Activated naive CD8-positive, alpha-beta T cell (primary cell): ENCODE results near the gene MYEOV.

Experiments
- H3K27ac Mint-ChIP-seq: one replicate; pipeline ENCODE4 v1.8.0; 2021; ENCODE audit warnings: mixed read lengths
- H3K27me3 Mint-ChIP-seq: one replicate; pipeline ENCODE4 v1.8.0; 2021; ENCODE audit warnings: mixed read lengths
- H3K36me3 Mint-ChIP-seq: one replicate; pipeline ENCODE4 v1.8.0; 2021; ENCODE audit warnings: mixed read lengths
- H3K4me1 Mint-ChIP-seq: one replicate; pipeline ENCODE4 v1.8.0; 2021; ENCODE audit warnings: low read depth, mixed read lengths
- H3K4me3 Mint-ChIP-seq: one replicate; pipeline ENCODE4 v1.8.0; 2021; ENCODE audit warnings: mild to moderate bottlenecking, mixed read lengths
- H3K9me3 Mint-ChIP-seq: one replicate; pipeline ENCODE4 v1.8.0; 2021; ENCODE audit warnings: low read depth, mixed read lengths

MYEOV gene

DNA sequence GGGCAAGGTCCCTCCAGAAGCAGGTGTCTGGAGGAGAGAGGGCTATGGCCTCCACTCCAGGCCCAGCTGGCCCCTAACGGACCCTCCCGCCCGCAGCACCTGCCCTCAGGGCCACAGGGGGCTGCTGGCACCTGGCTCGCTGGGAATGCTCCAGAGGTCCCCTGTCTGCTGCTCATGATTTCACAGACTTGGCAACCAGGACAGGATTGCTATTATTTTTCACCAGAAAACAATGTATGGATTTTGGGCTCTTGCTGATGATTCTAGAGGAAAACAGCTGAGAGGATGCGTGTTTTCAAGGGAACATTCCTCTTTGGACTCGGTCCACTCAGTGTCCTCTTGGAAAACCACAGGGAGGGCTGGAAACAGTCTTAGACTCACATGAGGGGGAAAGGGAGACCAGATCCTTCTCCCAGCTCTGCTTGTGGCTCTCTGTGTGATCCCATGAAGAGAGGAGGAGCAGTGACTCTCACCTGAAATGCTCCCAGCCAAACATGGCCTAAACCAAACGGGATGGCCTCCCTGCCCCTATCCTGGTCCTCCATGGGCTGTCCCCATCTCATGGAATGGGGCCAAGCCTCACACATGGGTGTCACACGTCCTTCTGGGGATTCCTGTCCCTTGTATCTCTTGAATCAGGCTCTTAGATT lies 15.8 kb downstream of the MYEOV start:
- H3K36me3 Mint-ChIP-seq, result no peaks in the 10 kb centered on the region
- no peaks in the 10 kb centered on the region for H3K9me3 Mint-ChIP-seq
- H3K27me3 Mint-ChIP-seq, result no peaks in the 10 kb centered on the region
- H3K27ac Mint-ChIP-seq, result no peak overlapping the region
- H3K4me3 Mint-ChIP-seq, result no peak overlapping the region
- H3K4me1 Mint-ChIP-seq, result peaks cover 37% of the 10 kb centered on the region

DNA sequence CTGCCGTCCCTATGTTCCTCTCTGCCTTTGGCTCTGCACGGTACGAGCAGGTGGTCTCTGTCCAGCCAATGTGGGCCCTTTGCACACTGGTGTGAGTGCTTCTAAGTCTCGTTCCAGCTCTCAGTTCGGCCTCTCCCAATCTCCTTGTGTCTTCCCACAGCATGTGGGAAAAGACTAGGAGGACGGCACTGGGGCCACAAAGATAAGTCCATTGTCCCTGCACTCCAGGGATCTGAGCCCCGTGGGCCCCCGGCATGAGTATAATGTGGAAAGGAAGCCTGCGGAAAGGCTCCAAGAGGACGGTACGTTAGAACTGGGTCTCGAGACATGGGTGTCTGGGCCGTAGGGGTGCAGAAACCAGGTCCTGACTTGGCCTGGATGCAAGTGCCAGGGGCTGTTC lies 16.4 kb downstream of the MYEOV start:
- Mint-ChIP-seq H3K4me1 (peaks cover 37% of the 10 kb centered on the region), H3K27ac (no peak overlapping the region), H3K9me3 (no peaks in the 10 kb centered on the region), H3K27me3 (no peaks in the 10 kb centered on the region), H3K4me3 (no peak overlapping the region), H3K36me3 (no peaks in the 10 kb centered on the region)

DNA sequence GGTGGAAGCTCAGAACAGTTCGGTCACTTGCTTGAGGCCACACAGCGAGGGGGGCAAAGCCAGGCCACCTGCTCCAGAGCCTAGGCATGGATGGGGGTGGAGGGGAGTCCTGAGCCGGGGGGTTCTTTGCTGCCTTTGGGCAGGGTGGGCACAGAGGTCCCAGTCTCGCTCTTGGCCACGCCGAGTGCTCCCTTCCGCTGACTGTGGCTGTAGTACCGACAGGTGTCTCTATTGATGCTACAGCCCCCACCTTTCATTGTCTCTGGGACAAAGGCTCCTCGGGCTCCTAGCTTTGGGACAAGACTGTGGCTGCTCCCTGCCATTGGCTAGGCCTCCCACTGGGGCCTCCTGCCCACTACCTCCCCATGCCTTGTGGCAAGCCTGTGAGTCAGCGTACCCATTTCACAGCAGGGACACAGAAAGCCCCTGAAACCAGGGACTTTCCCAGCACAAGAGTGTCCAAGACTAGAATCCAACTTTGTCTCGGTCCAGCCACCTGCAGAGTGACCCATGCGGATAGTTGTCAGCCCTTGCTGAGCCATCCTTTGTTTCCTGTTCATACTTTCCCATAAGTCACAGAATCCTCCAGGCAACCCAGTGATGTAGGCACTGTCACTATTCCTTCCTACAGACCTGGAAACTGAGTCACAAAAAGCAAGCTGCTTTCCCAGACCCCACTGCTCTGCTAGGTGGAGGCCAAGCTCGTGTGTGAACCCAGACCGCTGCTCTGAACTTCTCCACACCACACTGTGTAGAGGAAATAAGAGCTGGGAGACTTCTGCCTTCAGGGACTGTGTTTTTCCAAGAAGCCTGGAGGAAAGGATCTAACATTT lies 17.2 kb downstream of the MYEOV start:
- Mint-ChIP-seq H3K9me3 (no peaks in the 10 kb centered on the region), H3K36me3 (no peaks in the 10 kb centered on the region), H3K4me3 (peak overlapping the region; percentile 75), H3K4me1 (peaks cover 37% of the 10 kb centered on the region), H3K27ac (peak overlapping the region; percentile 72), H3K27me3 (no peaks in the 10 kb centered on the region)

DNA sequence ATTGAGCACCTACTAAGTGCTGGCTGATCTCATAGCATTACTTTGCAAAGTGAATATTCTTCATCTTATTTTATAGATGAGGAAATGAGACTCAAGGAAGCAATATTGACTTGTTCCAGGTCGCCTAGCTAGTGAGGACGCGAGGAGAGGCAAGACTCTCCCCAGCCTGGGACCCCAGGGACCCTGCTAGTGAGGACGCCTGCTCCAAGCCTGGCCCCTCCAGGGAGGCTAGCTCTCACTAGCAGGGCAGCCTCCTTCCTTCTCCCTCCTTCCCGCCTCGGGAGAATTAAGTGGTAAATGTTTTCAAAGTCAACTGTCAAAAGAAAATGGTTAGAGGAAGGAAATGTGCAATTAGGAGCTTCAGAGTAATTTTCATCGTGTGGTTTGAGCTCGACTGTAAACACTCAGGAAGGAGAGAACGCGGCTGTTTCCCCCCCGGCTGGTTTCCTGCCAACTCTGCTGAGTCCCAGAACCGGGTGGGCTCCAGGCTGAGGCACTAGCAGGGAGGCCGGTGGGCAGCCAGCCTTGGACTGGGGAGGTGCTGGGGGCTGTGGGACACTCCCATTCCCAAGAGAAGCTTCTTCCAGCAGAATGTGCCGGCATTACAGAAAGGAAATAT lies 17.9 kb downstream of the MYEOV start:
- no peaks in the 10 kb centered on the region for H3K36me3 Mint-ChIP-seq
- no peaks in the 10 kb centered on the region for H3K9me3 Mint-ChIP-seq
- peak overlapping the region; percentile 75 for H3K4me3 Mint-ChIP-seq
- H3K27me3 Mint-ChIP-seq, result no peaks in the 10 kb centered on the region
- peak overlapping the region; percentile 72 for H3K27ac Mint-ChIP-seq
- peaks cover 37% of the 10 kb centered on the region for H3K4me1 Mint-ChIP-seq

DNA sequence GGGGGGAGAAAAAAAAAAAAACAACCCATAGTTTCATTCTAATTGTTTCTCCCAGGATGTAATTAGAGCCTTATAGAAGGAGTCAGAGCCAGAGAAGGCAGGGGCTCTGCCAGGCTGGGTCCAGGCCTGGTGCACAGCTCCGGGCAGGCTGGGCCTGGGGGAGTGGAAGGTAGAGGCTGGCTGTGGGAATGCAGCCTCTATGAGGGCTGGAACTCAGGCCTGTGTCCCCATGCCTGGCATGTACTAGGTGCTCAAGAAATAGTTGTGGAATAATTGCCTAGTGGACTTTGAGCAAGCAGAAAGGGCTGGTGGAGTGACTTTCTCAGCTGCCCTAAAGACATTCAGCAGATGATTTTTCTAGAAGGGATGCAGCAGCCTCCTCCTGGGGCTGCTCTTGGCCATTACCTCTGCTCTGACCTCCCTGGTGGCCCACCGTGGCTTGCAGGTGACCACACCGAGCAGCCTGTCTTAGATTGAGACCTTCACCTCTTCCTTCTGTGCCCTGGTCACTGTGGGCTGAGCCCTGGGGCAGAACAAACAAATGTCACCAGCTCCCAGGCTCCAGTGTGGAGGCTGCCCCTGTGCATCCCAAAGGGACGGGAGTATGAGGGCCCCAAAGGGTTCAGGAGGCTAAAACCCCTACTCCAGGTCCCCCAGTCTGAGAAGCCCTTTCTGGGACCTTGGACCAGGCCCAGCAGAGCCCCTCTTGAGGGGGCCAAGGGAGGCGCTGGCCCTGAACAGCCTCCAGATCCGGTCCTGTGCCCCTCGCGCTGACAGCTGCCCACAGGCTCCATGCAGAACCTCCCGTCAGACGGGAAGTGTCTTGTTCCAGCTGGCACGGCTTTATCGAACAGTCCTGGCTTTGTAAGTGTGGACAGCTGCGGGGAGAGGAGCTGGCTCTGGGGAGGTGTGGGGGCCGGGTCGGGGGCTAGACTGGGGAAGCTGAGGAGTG lies 18.8 kb downstream of the MYEOV start:
- Mint-ChIP-seq H3K4me3 (no peak overlapping the region), H3K9me3 (no peaks in the 10 kb centered on the region), H3K27me3 (no peaks in the 10 kb centered on the region), H3K36me3 (no peaks in the 10 kb centered on the region), H3K4me1 (peaks cover 44% of the 10 kb centered on the region), H3K27ac (no peak overlapping the region)

DNA sequence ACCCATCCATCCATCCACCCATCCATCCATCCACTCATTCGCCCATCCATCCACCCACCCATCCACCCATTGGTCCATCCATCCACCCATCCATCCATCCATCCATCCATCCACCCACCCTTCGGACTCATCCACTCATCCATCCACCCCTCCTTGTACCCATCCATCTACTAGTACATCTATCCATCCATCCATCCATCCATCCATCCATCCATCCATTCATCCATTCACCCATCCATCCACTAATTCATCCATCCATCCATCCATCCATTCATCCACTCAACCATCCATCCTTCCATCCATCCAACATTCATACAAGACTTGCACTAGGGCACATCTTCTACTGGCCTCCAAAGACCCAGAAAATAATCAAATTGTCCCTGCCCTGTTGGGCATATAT lies 20.0 kb downstream of the MYEOV start:
- Mint-ChIP-seq H3K4me3 (no peak overlapping the region), H3K36me3 (no peaks in the 10 kb centered on the region), H3K4me1 (peaks cover 48% of the 10 kb centered on the region), H3K27ac (no peak overlapping the region), H3K9me3 (no peaks in the 10 kb centered on the region), H3K27me3 (no peaks in the 10 kb centered on the region)

DNA sequence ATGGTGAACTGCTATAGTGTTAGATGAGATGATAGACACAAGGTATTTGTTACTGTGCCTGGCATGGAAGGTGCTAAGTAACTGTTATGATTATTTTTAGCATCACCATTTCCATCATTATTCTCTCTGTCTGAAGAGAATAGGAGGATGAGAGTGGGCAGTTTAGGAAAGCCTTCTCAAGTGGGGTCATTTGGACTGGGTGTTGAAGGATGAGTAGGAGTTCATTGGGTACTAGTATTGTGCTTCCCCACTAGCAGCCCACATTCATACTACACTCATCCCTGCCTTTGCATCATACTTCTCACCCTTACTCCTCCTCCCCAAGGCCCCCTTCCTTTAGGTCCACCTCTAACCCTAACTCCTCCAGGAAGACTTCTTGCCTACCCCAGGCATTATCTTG lies 20.6 kb downstream of the MYEOV start:
- Mint-ChIP-seq H3K4me3 (no peak overlapping the region), H3K4me1 (peaks cover 44% of the 10 kb centered on the region), H3K36me3 (no peaks in the 10 kb centered on the region), H3K27me3 (no peaks in the 10 kb centered on the region), H3K27ac (no peak overlapping the region), H3K9me3 (no peaks in the 10 kb centered on the region)

DNA sequence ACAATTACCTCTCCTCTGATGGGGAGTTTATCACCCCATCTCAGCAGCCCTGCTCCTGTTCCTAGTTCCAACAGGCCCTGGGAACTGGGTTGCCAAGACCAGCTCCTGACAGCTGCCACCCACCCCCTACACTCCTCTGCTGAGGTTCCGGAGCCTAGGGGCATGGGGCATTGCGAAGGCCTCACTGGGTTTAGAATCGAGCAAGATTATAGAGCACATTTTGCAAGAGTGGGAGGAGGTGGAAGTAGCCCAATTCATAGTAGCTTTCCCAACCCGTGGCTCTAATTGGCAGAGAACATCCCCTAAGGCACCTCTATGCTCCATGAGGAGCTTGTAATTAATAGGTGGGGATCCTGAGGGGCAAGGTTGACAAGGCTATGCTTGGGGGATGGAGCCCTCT lies 23.0 kb downstream of the MYEOV start:
- H3K4me3 Mint-ChIP-seq, result no peak overlapping the region
- no peak overlapping the region for H3K27ac Mint-ChIP-seq
- H3K9me3 Mint-ChIP-seq, result no peaks in the 10 kb centered on the region
- H3K4me1 Mint-ChIP-seq, result peaks cover 22% of the 10 kb centered on the region
- H3K36me3 Mint-ChIP-seq, result no peaks in the 10 kb centered on the region
- no peaks in the 10 kb centered on the region for H3K27me3 Mint-ChIP-seq

DNA sequence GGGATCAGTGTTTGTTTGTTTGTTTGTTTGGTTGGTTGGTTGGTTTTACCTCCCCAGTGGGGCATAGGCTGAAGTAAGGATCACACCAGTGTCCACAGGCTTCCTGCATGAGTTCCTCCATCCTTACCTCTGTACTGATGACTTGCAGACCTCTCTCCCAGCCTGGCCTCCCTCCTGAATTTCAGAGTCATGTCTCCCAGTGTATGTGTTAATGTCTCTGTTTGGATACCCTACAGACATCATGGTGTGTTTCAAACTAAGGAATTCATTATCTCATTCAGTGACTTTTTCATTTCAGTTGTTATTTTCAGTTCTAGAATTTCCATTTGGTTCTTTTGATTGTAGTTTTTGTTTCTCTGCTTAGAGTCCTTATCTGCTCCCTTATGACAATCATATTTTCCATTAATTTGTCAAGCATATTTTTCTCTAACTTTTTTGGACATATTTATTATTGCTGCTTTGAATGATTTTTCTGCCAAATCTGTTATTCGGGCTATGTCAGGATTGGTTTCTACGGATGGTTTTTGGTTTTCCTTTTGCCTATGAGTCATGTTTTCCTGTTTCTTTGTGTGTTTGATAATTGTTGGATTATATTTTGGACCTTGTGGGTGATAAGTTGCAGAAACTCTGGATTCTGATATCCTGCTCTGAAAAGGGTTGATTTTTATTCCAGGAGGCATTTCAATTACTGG lies 23.6 kb downstream of the MYEOV start:
- Mint-ChIP-seq H3K4me3 (no peak overlapping the region), H3K27me3 (no peaks in the 10 kb centered on the region), H3K27ac (peak overlapping the region; percentile 75), H3K9me3 (no peaks in the 10 kb centered on the region), H3K36me3 (no peaks in the 10 kb centered on the region), H3K4me1 (peaks cover 16% of the 10 kb centered on the region)

DNA sequence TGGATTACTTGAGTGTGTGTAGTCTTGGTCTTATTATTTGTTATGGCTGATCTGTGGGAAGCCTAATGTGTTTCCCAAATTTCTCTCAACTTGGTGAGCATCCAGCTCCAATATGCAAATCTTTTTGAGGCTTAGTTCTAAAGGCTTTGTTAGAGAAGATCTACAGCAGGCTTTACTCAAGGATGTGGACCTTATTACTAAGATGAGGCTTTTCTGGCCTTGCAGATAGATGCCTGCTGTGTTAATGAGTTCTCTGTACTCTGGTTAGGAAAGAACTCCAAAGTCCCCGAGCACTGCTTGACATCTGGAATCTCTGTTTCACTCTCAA lies 24.1 kb downstream of the MYEOV start:
- Mint-ChIP-seq H3K36me3 (no peaks in the 10 kb centered on the region), H3K27ac (peak overlapping the region; percentile 75), H3K4me1 (peaks cover 13% of the 10 kb centered on the region), H3K27me3 (no peaks in the 10 kb centered on the region), H3K4me3 (no peak overlapping the region), H3K9me3 (no peaks in the 10 kb centered on the region)

DNA sequence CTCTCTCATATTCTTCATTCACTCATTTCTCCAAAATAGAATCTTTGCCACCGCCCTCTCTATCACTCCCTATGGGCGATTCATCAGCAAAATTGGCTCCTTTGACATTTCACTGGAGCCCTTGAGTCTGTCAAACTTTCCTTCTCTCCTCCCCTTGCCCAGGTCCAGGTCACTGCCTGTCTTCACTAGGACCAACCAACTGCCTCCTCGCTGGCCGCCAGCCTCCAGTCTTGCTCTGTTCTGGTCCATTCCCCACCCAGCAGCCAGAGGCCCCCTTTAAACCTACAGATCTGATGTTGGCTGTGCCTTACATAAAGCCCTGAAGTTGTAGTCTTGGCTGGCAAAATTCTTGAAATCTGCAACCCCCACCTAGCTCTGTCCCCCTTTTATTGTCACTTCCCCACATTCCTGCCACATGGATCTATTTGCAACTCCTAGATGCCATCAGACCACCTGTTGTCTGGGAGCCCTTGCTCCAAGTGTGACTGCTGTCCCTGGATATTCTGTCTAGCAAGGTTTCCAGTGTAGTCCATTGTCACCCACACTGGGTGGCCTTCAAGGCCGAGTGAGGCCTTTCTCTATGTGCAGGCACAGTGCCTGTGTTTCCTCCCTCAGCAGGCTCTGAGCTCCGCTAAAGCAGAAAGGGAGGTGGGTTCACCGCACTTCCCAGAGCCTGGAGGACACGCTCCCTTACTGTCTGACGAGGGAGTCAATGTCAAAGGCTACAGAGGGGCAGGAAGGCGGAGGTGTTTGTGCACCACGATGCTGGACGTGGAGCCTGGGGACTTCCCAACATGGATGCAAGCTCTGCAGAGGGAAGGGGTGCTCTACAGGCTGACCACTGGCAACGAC lies 25.5 kb downstream of the MYEOV start:
- H3K9me3 Mint-ChIP-seq, result no peaks in the 10 kb centered on the region
- no peaks in the 10 kb centered on the region for H3K36me3 Mint-ChIP-seq
- peak overlapping the region; percentile 67 for H3K27ac Mint-ChIP-seq

DNA sequence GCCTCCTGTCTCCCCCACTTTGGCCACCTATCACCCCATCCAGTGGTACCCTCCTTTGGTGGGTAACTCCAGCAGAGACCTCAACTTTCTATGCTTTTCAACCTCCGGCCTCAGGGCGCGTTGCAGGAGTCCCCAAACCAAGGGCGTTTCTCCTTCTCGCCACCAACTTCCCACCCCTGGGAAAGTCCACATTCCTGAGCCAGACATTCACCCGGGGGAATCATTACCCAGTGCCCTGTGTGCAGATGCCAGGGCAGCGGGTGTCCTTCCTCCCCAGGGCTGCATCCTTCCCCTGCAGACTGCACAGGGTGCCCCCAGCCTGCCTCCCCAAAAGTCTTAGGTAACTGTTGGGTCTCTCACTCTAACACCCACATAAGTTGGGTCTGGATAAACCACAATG lies 26.4 kb downstream of the MYEOV start:
- H3K4me3 Mint-ChIP-seq, result no peak overlapping the region
- no peaks in the 10 kb centered on the region for H3K36me3 Mint-ChIP-seq

More for the DNA sequence above, 25.5 kb downstream of the MYEOV start:
- Mint-ChIP-seq H3K27me3 (no peaks in the 10 kb centered on the region), H3K4me3 (no peak overlapping the region), H3K4me1 (peaks cover 13% of the 10 kb centered on the region)

DNA sequence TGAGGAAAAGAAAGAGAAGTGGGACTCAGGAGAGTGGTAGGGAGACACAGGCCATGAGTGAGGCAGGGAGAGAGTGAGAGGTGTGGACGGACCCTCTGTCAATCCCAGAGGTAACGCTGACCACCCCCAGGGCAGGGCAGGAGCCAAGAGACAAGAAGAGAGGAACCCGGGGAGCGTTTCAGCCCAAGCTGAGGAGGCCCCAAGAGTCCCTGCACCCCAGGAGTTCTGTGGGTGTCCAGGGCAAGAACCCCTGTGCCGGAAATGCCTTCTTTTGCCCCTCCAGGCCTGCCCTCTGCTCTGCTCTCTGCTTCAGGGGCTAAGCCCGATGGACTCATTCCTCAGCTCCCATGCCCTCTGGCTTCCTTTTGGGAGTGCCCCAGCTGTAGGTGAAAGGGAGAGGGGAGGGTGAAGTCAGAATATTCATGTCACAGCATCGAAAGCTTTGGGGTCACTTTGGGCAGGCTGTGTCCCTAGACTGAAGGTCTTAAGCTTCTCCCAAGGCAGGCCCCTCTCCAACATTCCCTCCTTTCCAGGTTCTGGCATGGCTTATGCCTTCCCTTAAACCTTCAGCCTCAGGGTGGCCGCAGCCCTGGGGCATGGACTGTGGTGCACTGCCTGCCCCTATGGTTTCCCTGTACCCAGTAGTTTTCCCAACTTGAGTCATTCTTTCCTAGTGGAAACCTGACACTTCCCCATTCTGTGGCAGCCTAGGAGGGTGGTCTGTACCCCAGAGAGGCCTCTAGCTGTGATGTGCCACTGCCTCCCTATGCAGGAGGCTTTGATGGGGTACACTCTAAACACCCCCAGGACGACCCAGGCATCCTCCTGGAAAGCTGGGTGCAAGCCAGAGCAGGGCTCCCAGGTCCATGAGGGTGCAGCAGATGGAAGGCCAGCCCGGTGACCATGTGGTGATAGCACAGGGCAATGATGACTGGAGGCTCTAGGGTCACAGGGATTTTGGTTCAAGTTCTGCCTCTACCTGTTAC lies 27.1 kb downstream of the MYEOV start:
- H3K27me3 Mint-ChIP-seq, result no peaks in the 10 kb centered on the region
- no peak overlapping the region for H3K27ac Mint-ChIP-seq
- H3K4me1 Mint-ChIP-seq, result peaks cover 13% of the 10 kb centered on the region
- H3K9me3 Mint-ChIP-seq, result no peaks in the 10 kb centered on the region
- no peaks in the 10 kb centered on the region for H3K36me3 Mint-ChIP-seq
- H3K4me3 Mint-ChIP-seq, result no peak overlapping the region

More for the DNA sequence above, 26.4 kb downstream of the MYEOV start:
- Mint-ChIP-seq H3K27me3 (no peaks in the 10 kb centered on the region), H3K9me3 (no peaks in the 10 kb centered on the region), H3K27ac (no peak overlapping the region), H3K4me1 (peaks cover 13% of the 10 kb centered on the region)
